Measurements from ENCODE around the gene PARD3B. TPM values are rescaled to one million over a fixed set of nuclear protein-coding genes. Genes with fewer than 3 reads are reported as not detected.
"Not testable (repeated sequence)": the region's sequence is repeated elsewhere in the genome, so short reads cannot be mapped to it uniquely, and the experiment has no call there.

PARD3B gene
- polyA plus RNA-seq, 1 donor, result 10.3 TPM

DNA sequence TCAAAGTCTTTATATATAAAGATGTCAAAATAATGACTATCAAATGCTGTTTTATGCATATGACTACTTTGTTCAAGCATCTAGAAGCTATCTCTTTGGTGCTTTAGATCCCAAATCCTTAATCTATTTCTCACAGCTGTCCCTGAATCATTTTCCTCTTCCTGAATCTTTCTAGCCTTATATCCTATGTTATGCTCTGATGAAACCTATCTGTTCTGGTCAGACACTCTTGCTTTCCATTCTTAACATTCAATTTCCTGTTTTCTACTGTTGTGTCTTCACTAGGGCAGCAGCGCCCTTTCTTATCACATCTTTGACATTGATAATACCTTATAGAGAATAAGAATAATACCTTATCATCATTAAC, 6.3 kb upstream of the PARD3B start:
- no peak for DNase-seq

DNA sequence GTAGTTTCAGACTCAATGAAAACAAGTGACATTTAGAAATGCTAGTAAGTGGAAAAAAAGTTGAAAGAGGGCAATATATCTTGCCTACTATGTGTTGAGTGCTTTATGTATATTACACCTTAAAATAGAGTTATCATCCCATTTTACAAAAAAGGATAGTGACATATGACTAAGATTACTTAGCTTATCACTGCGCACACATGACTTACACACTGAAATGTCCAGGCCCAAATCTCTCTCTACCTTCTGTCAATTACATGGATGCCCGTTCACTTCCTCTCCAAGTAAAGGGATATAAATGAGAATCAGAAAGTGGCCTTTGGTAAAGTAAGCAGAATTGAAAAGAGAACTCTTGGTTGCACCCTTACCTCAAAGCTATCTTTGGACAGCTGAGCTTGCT, 3.6 kb upstream of the PARD3B start:
- no peak for DNase-seq

GRCh38 chr2:204542982-204543608, 2.2 kb upstream of the PARD3B start:
- no peak for DNase-seq

DNA sequence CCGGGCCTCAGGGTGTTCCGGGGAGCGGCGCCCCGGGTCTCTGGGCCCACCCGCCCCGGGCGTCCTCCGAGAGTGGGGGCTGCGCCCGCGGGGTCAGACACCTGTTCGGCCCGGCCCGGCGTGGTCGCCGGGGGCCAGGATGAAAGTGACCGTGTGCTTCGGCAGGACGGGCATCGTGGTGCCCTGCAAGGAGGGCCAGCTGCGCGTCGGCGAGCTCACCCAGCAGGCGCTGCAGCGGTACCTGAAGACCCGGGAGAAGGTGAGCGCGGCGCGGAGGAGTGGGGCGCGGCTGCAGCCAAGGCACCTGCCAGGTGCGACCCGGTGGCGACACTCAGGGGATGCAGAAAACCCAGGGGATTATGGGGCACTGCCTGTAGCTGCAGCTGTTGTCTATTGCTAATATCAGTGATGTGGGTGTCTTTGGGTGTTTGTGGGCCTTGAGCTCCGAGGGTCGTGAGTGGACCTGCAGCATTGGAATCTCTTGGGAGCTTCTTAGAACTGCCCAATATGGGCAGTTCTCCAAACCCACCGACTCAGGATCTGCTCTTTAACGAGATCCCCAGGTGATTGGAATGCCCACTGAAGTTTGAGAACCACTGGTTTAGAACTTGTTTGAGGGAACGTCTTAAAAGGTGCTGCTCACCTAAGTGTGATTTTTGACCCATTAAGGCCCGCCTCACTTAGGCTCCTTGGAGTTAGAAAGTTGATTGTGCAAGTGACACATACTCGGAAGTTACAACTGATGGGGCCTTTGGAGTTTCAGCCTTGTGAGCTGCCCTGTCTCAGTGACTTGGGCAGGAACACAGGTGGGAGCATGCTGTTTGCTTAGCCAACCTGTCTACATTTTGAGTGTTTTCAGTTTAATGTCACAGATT, 823 bp downstream of the PARD3B start:
- DNase-seq, result no peak

- DNase-seq, result no peak
Measured at GRCh38 chr2:204550751-204551511, 5.7 kb downstream of the PARD3B start.

DNA sequence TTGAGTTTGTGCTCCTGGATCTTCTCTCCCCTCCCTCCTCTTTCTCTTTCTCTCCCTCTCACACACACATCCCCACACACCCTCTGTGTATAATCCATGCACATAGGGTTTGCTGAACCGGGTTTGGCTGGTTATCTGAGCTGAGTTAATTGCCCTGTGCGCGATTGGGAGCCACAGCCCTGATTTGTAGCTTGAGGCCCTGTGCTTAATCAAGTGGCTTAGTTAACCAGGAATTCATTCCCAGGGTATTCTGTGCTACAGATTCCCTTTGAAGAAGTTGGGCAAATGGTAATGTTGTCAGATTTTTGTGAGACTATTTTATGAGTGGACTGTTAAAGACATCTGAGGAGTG, 6.2 kb downstream of the PARD3B start:
- DNase-seq, result no peak

DNA sequence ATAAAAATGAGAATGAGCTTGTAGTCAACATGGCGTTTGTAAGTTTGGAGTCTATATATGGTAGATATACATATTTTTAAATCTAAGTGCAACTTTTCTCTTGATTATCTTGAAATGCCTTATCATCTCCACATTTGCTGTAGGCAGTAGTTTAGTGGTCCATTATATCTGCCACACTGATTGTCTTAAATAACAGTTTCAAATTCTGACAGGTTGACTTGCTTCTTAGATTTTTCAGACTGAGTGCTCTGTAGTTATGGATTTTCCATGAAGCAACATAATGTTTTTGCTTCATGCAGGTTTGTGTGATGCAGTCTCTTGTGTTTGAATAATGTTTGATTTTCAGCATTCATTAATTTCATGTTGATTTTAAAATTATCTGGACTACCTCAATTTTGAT, 12.3 kb downstream of the PARD3B start:
- DNase-seq, result no peak

- not testable (repeated sequence) for DNase-seq
Measured at GRCh38 chr2:204559358-204559757, 14.1 kb downstream of the PARD3B start.

GRCh38 chr2:204560902-204561301, 15.6 kb downstream of the PARD3B start:
- DNase-seq, result no peak

DNA sequence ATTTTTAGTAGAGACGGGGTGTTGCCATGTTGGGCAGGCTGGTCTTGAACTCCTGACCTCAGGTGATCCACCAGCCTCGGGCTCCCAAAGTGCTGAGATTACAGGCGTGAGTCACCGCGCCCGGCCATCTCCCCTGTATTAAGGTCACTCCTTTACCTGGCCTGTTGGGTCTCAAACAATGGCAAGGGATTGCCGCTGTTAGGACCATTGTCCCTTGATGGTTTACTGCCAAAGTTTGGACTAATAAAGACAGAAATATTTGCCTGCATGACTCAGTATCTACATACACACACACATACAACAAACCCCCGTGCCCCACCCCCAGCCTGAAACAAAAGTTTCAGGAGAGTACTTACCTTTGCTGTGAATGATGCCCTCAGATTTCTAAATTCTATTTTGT, 16.5 kb downstream of the PARD3B start:
- DNase-seq, result no peak

GRCh38 chr2:204566439-204566838, 21.2 kb downstream of the PARD3B start:
- DNase-seq, result no peak

DNA sequence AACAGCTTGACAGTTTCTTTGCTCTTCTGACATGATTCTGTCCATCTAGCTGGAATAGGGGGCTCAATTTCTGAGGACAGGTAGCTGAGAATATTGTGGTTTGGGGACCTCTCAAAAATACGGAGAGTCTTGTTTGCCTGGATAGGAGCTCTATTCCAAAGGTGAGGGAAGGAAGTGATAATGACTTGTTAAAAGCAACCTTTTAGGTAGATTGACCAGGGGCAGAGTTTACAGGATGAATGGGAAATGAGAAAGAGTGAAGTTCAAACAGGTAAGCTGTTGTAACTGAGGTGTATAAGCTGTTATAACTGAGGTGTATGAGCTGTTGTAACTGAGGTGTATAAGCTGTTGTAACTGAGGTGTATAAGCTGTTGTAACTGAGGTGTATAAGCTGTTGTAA, 25.1 kb downstream of the PARD3B start:
- no peak for DNase-seq

DNA sequence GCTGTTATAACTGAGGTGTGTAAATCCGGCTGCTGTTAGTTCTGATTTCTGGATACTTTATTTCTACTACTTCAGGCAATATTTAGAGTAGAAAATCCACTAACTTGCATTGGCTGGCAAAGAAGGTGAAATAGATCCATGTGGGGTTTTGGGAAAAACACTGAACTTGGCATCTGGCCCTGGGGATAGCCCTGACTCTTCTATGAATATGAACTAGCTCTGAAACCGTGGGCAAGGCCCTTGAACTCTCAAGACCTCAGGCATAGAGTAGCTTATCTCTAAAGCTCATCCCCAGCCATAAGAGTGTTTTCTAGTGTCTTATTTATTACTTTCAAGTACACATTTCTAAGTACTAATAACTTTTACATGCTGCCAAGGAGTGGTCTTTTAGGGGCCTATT, 25.8 kb downstream of the PARD3B start:
- no peak for DNase-seq

DNA sequence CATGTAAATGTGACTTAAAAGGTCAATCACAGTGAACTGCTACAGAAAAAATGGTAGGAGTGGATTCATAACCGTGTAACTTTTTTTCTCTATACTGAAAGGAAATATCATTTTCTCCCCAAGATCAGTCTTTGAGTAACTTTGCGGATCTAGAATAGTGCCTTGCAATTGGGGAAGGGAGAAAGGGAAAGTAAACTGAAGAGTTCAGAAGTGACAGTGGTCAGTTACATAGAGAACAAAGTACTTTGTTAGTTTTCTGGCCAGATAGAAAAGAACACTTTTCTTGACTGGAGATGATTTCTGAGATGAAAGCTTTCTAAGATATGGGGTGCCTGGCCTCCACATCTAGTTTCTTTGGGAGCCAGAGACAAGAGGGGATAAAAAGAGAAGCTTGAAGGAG, 26.6 kb downstream of the PARD3B start:
- no peak for DNase-seq

GRCh38 chr2:204573221-204573620, 27.9 kb downstream of the PARD3B start:
- DNase-seq, result no peak

DNA sequence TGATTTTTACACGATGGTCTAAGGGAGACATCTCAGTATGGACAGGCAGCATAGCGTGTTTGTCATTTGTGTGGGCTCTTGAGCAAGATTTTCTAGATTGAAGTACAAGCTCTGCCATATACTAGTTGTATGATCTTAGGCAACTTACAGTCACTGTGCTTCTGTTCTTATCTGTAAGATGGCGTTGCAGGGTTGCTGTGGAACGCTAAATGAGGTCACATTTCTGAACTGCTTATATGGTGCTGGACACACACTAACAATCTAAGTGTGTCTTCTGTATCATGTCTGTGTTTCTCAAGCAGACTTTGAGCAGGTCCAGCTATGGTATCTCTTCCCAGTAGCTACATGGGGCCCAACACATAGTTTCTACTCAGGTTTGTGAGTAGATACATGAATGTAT, 29.2 kb downstream of the PARD3B start:
- DNase-seq, result no peak

DNA sequence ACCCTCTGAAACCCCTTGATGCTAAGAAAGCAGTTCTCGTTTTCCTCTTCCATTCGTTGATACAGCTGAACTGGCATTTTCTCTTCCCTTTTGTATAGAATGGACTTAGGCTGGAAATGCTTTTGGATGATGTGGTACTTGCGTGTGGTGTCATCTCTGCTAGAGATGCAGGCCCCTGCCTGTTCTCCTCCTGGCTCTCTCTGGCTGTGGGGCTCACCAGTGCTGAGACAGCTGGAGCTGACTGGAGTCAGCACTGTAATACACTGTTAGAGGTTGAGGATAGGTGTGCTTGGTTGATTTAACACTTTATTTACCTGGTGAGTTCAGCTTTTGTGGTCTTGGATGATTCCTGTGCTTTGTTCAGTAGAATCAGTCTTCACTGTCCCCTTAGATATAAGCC, 30.2 kb downstream of the PARD3B start:
- DNase-seq, result no peak

DNA sequence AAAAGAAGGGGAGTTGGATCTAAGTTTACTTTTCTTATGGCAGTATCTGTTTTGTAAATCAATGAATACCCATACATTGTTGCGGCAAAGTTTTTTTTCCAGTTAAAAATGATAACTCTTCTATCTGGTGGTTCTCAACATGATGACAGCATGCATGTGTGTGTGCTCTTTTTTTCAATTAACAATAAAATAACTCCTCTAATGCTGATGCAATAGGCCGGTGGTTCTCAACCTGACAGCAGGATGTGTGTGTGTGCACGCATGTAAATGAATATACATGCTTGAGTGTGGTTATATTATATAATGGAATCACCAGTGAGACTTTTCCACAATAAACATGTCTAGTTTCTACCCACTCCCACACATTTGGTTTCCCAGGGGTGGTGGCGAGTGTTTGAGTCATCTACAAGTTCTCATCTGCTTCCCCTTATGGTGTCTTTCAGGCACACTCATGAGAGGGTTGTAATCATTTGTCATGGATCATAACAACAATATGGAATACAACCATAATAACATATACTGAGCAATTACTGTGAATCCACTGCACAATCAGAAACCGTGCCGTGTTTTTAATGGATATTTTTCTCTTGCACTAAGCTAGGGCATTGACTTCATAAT, 31.2 kb downstream of the PARD3B start:
- DNase-seq, result no peak

- DNase-seq, result no peak
Measured at GRCh38 chr2:204578928-204579598, 33.8 kb downstream of the PARD3B start.

- DNase-seq, result no peak
Measured at GRCh38 chr2:204581946-204582345, 36.7 kb downstream of the PARD3B start.

DNA sequence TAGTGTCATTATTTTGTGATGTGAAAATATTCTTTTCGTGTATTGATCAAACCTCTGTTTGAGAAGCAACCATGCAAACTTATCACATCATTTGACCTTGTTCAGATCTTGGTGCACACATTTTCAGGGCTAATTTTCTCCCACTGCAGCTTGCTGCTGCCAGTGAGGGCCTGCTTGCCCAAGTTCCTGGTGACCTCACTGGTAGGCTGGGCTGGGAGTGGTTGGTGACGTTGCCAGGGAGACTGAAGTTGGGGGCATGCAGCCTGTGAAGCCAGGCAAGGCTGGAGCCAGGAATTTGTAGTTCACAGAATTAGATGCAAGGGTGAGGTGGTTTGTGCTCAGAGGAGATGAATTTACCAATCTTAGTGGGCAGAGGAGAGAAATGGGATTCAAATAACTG, 38.5 kb downstream of the PARD3B start:
- DNase-seq, result no peak

GRCh38 chr2:204585930-204586329, 40.7 kb downstream of the PARD3B start:
- no peak for DNase-seq
